Osteocyte (in vitro differentiated cells): ENCODE results near the gene HPSE2. TPM values are rescaled to one million over a fixed set of nuclear protein-coding genes. Genes with fewer than 3 reads are reported as not detected.

Source experiments
- DNase-seq: peaks from one replicate; pipeline ENCODE4 v3.0.0; 2021; ENCODE audit warnings: mixed read lengths; ENCODE audit not compliant: unreplicated experiment; ENCODE audit errors: extremely low spot score
- H3K27ac Mint-ChIP-seq: one replicate; pipeline ENCODE4 v1.8.0; 2021; ENCODE audit warnings: mild to moderate bottlenecking, mixed read lengths; ENCODE audit not compliant: unreplicated experiment
- H3K27me3 Mint-ChIP-seq: one replicate; pipeline ENCODE4 v1.8.0; 2021; ENCODE audit warnings: mixed read lengths; ENCODE audit not compliant: unreplicated experiment
- H3K36me3 Mint-ChIP-seq: one replicate; pipeline ENCODE4 v1.8.0; 2021; ENCODE audit warnings: mixed read lengths; ENCODE audit not compliant: unreplicated experiment
- H3K4me1 Mint-ChIP-seq: one replicate; pipeline ENCODE4 v1.8.0; 2021; ENCODE audit warnings: mixed read lengths; ENCODE audit not compliant: unreplicated experiment
- H3K4me3 Mint-ChIP-seq: one replicate; pipeline ENCODE4 v1.8.0; 2021; ENCODE audit warnings: mild to moderate bottlenecking, moderate library complexity, mixed read lengths; ENCODE audit not compliant: unreplicated experiment
- H3K9me3 Mint-ChIP-seq: one replicate; pipeline ENCODE4 v1.8.0; 2021; ENCODE audit warnings: mixed read lengths; ENCODE audit not compliant: unreplicated experiment
- total RNA-seq: library from RNA; stranded (reverse); gene quantifications from 2 replicates; pipeline ENCODE4 v1.2.1, GENCODE V29; 2021
- TF ChIP-seq, protein P1 (sequence below): fragments of 200-600 bp; sonication (generic); IDR thresholded peaks from 2 replicates; pipeline ENCODE4 v1.5.0; 2021; ENCODE audit warnings: antibody characterized with exemption, mild to moderate bottlenecking, moderate library complexity

HPSE2 gene
- total RNA-seq, 1 donor from 2014 or later, result not detected

DNA sequence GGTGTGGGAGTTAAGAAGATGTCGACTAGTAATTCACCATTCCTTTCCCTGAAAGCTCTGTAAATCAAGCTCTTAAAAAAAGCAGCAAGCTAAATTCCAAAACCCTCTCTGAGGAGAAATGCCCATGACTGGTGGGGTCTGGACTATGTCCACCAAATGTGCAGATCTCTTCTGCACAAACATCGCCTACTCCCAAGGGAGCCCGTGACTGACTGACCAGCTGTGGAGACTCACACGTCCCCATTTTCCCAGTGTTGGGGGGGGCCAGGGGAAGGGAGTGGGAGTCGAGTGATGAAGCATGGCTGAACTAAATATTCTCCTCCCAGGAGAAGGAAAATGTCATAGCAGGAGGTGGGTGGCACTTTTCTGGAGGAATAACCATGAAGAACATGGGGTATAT, 624.8 kb downstream of the HPSE2 start:
- H3K27me3 Mint-ChIP-seq, result peaks cover 3% of the 10 kb centered on the region
- H3K4me3 Mint-ChIP-seq, result no peak overlapping the region
- no peak overlapping the region for H3K27ac Mint-ChIP-seq
- TF ChIP-seq, protein P1, sequence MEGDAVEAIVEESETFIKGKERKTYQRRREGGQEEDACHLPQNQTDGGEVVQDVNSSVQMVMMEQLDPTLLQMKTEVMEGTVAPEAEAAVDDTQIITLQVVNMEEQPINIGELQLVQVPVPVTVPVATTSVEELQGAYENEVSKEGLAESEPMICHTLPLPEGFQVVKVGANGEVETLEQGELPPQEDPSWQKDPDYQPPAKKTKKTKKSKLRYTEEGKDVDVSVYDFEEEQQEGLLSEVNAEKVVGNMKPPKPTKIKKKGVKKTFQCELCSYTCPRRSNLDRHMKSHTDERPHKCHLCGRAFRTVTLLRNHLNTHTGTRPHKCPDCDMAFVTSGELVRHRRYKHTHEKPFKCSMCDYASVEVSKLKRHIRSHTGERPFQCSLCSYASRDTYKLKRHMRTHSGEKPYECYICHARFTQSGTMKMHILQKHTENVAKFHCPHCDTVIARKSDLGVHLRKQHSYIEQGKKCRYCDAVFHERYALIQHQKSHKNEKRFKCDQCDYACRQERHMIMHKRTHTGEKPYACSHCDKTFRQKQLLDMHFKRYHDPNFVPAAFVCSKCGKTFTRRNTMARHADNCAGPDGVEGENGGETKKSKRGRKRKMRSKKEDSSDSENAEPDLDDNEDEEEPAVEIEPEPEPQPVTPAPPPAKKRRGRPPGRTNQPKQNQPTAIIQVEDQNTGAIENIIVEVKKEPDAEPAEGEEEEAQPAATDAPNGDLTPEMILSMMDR, result no peak
- no peaks in the 10 kb centered on the region for H3K9me3 Mint-ChIP-seq
- DNase-seq, result no peak
- H3K36me3 Mint-ChIP-seq, result no peaks in the 10 kb centered on the region
- H3K4me1 Mint-ChIP-seq, result no peaks in the 10 kb centered on the region

DNA sequence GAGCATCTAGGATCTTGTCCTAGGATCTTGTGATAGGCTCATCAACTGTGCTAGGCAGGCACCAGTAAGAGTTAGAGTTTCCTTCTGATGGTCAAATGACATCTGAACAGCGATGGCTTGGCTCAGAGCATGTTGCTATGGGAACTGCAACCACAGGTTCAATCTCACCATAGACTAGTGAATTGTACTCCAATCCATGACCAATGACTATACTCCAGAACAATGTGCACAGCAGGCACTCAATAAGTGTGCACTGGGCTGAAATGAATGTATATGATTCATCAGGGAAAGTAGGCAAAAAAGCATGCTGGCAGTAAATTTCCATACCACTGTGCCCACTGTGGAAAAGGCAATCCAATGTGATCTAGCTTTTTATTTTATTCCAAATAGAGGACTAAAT, 625.4 kb downstream of the HPSE2 start:
- Mint-ChIP-seq H3K4me1 (no peaks in the 10 kb centered on the region), H3K4me3 (no peak overlapping the region), H3K36me3 (no peaks in the 10 kb centered on the region), H3K27ac (no peak overlapping the region), H3K9me3 (no peaks in the 10 kb centered on the region), H3K27me3 (no peaks in the 10 kb centered on the region)
- TF ChIP-seq, protein P1, result no peak
- no peak for DNase-seq

DNA sequence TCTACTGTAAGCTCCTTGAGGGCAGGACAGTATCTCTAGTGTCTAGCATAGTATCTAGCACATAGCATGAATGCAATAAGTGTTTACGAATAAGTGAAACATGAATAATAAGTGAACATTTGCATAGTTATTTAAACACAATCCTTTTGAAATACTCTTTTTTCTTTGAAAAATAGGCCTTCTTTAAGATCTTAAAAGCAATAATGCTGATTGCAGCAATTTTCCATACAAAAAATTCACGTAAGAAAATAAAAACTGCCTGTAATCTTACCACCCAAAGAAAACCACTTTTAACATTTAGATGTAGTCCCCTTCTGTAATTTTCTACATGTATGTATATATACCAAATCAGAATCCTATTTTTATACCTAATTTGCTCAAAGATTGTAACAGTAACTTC, 626.4 kb downstream of the HPSE2 start:
- TF ChIP-seq, protein P1, result no peak
- H3K4me1 Mint-ChIP-seq, result no peaks in the 10 kb centered on the region
- no peaks in the 10 kb centered on the region for H3K9me3 Mint-ChIP-seq
- DNase-seq, result no peak
- peaks cover 1% of the 10 kb centered on the region for H3K27me3 Mint-ChIP-seq
- no peak overlapping the region for H3K4me3 Mint-ChIP-seq
- no peaks in the 10 kb centered on the region for H3K36me3 Mint-ChIP-seq
- H3K27ac Mint-ChIP-seq, result no peak overlapping the region

DNA sequence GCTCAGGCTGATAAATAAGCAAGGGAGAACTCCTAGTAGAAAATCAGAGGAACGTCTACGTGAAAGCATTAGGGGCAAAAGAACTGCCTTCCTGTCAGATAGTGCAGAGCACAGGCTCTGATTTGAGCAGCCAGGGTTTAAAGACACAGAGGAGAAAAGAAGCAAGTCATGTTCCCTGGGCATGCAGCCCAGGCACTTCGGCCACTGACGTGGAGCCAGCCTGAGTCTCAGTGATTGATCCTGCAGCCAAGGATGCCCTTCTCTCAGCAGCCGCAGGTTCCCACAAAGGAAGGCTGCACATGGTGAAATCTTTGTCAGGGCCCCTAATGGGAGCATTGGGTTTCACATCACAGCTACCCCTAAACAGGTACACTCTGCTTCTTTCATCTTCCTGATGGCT, 627.2 kb downstream of the HPSE2 start:
- H3K4me3 Mint-ChIP-seq, result no peak overlapping the region
- DNase-seq, result no peak
- H3K27ac Mint-ChIP-seq, result no peak overlapping the region
- no peaks in the 10 kb centered on the region for H3K36me3 Mint-ChIP-seq
- H3K4me1 Mint-ChIP-seq, result no peaks in the 10 kb centered on the region
- no peaks in the 10 kb centered on the region for H3K9me3 Mint-ChIP-seq
- peaks cover 2% of the 10 kb centered on the region for H3K27me3 Mint-ChIP-seq
- TF ChIP-seq, protein P1, result no peak

DNA sequence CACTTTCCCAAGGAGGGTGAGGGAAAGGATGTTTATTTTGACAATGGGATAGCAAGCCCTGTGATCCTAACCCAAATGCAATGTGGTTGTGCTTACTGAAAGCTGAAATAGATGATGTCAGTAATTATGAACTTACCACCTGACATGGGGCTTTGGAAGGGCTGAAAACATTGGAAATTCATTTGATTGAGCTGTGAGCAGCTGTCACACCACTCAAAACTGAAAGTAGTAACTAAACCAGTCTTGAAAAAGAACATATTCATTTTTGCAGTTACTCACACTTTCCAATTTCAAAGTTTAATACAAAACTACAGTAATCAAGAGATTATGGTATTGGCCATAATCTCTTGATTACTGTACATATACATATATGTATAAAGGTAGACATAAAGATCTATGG, 633.4 kb downstream of the HPSE2 start:
- Mint-ChIP-seq H3K36me3 (no peaks in the 10 kb centered on the region), H3K4me3 (no peak overlapping the region), H3K9me3 (no peaks in the 10 kb centered on the region), H3K27me3 (peaks cover 2% of the 10 kb centered on the region), H3K4me1 (no peaks in the 10 kb centered on the region), H3K27ac (no peak overlapping the region)
- TF ChIP-seq, protein P1, result no peak
- DNase-seq, result no peak
